SK-N-SH (cell line): ENCODE data around the gene EFHD2. TPM values are rescaled to one million over a fixed set of nuclear protein-coding genes. Genes with fewer than 3 reads are reported as not detected.
A peak's percentile ranks its signal among the peaks of the same experiment; 100 is the strongest.

ENCODE experiments used
- CTCF ChIA-PET: fragments of 300-600, 350-600 bp; formaldehyde crosslinking; extraction: SDS; loops from one replicate; lab custom pipeline; 2021; lab: Yijun Ruan, JAX
- POLR2A ChIA-PET: fragments of 350-600 bp; sonication (Branson Sonifier 250); formaldehyde crosslinking; extraction: SDS; loops from one replicate; lab custom pipeline; 2020; ENCODE audit warnings: antibody characterized with exemption, inconsistent platforms; lab: Yijun Ruan, JAX
- DNase-seq: peaks from one replicate; pipeline ENCODE4 v3.0.0; 2012
- H2AFZ ChIP-seq: fragments of 200-600 bp; sonication (generic); 2 replicates; pipeline ENCODE4 v1.8.1; 2016; ENCODE audit warnings: antibody characterized with exemption, mild to moderate bottlenecking, low read depth
- H3F3A ChIP-seq: fragments of 200-600 bp; sonication (generic); replicated peaks from 2 replicates; pipeline ENCODE3; 2016; ENCODE audit warnings: antibody characterized with exemption, mild to moderate bottlenecking; ENCODE audit not compliant: insufficient read depth
- H3K27ac ChIP-seq, 2 experiments: fragments of 200-500 bp in 1 of 2; fragments of 200-600 bp in 1 of 2; sonication (Bioruptor generic) in 1 of 2; sonication (generic), shearing (Covaris generic) in 1 of 2; 2 replicates each; pipeline versions ENCODE4 v1.5.1 to v1.6.1; 2014 to 2016; ENCODE audit warnings: low read depth in 2 of 2, inconsistent platforms in 1 of 2, low read length in 1 of 2, mild to moderate bottlenecking in 1 of 2, mixed read lengths in 1 of 2
- H3K27me3 ChIP-seq: fragments of 200-600 bp; sonication (generic), shearing (Covaris generic); 2 replicates; pipeline ENCODE4 v1.6.1; 2016; ENCODE audit warnings: mixed run types; ENCODE audit not compliant: insufficient read depth
- H3K36me3 ChIP-seq, 2 experiments: fragments of 200-500 bp in 1 of 2; fragments of 200-600 bp in 1 of 2; sonication (Bioruptor generic) in 1 of 2; sonication (generic) in 1 of 2; replicated peaks in 1 of 2; 2 replicates each; pipeline versions ENCODE3 to v1.5.1; 2014 to 2016; ENCODE audit warnings: low read length in 1 of 2, mild to moderate bottlenecking in 1 of 2; ENCODE audit not compliant: insufficient read depth in 2 of 2, control insufficient read depth in 1 of 2
- H3K4me1 ChIP-seq, 2 experiments: fragments of 200-500 bp in 1 of 2; fragments of 200-600 bp in 1 of 2; sonication (Bioruptor generic) in 1 of 2; sonication (generic), shearing (Covaris generic) in 1 of 2; 2 replicates each; pipeline versions ENCODE4 v1.5.1 to v1.6.1; 2014 to 2016; ENCODE audit warnings: low read depth in 1 of 2, low read length in 1 of 2, mixed run types in 1 of 2; ENCODE audit not compliant: insufficient read depth in 2 of 2, control insufficient read depth in 1 of 2
- H3K4me2 ChIP-seq: fragments of 200-600 bp; sonication (generic), shearing (Covaris generic); 2 replicates; pipeline ENCODE4 v1.6.1; 2017; ENCODE audit warnings: mixed run types
- H3K4me3 ChIP-seq, 2 experiments: fragments of 200-500 bp in 1 of 2; fragments of 200-600 bp in 1 of 2; sonication (Bioruptor generic) in 1 of 2; sonication (generic), shearing (Covaris generic) in 1 of 2; 2 replicates each; pipeline versions ENCODE4 v1.5.1 to v1.8.1; 2014 to 2016; ENCODE audit warnings: low read depth in 2 of 2, inconsistent platforms in 1 of 2, low read length in 1 of 2, mild to moderate bottlenecking in 1 of 2, mixed read lengths in 1 of 2, moderate library complexity in 1 of 2
- H3K79me2 ChIP-seq: fragments of 200-600 bp; sonication (generic); 2 replicates; pipeline ENCODE4 v1.8.1; 2017; ENCODE audit warnings: mild to moderate bottlenecking; ENCODE audit not compliant: insufficient read depth
- H3K9ac ChIP-seq: fragments of 200-600 bp; sonication (generic); 2 replicates; pipeline ENCODE4 v1.6.1; 2017; ENCODE audit warnings: mixed run types
- H3K9me2 ChIP-seq: fragments of 200-600 bp; sonication (generic); 2 replicates; pipeline ENCODE4 v1.6.1; 2017; ENCODE audit warnings: mixed run types
- H3K9me3 ChIP-seq: fragments of 200-600 bp; sonication (generic); 2 replicates; pipeline ENCODE4 v1.6.1; 2017; ENCODE audit warnings: mixed run types, mild to moderate bottlenecking, moderate library complexity
- H4K20me1 ChIP-seq: fragments of 200-600 bp; sonication (generic); 2 replicates; pipeline ENCODE4 v1.6.1; 2017; ENCODE audit warnings: mild to moderate bottlenecking, mixed run types; ENCODE audit not compliant: insufficient read depth
- CTCF ChIP-seq: fragments of 200-600 bp; sonication (generic); IDR thresholded peaks from 2 replicates; pipeline ENCODE4 v1.6.1; 2017; ENCODE audit warnings: antibody characterized with exemption, mild to moderate bottlenecking, moderate library complexity
- EP300 ChIP-seq, 2 experiments: IDR thresholded peaks; 2 replicates each; pipeline versions ENCODE4 v1.4.0 to v1.6.1; 2012; ENCODE audit warnings: borderline replicate concordance in 1 of 2, low read depth in 1 of 2, low read length in 1 of 2
- EZH2phosphoT487 ChIP-seq: fragments of 200-600 bp; sonication (generic); IDR thresholded peaks from 2 replicates; pipeline ENCODE4 v1.6.1; 2017; ENCODE audit warnings: low read depth, mixed run types, mild to moderate bottlenecking, antibody characterized with exemption, moderate library complexity, borderline replicate concordance
- FOXJ3 ChIP-seq: sonication (generic); formaldehyde crosslinking; IDR thresholded peaks from 2 replicates; pipeline ENCODE4 v1.5.1; 2020; ENCODE audit warnings: mild to moderate bottlenecking, missing genetic modification reagents
- JUND ChIP-seq: IDR thresholded peaks from 2 replicates; pipeline ENCODE4 v1.4.0; 2012
- MAX ChIP-seq: IDR thresholded peaks from 2 replicates; pipeline ENCODE4 v1.4.0; 2012; ENCODE audit warnings: low read depth
- RAD21 ChIP-seq: IDR thresholded peaks from 2 replicates; pipeline ENCODE4 v1.6.1; 2012; ENCODE audit warnings: mild to moderate bottlenecking, low read length
- REST ChIP-seq: IDR thresholded peaks from 2 replicates; pipeline ENCODE4 v1.6.1; 2012; ENCODE audit warnings: mild to moderate bottlenecking, low read depth, low read length, moderate library complexity
- RFX5 ChIP-seq: IDR thresholded peaks from 2 replicates; pipeline ENCODE4 v1.6.1; 2012; ENCODE audit warnings: mild to moderate bottlenecking, improper control_type of control experiment, low read length
- TCF12 ChIP-seq: IDR thresholded peaks from 2 replicates; pipeline ENCODE4 v1.4.0; 2012
- USF2 ChIP-seq: fragments of 150-350 bp; IDR thresholded peaks from 2 replicates; pipeline ENCODE4 v1.6.1; 2017; ENCODE audit warnings: antibody characterized with exemption, low read length, low read depth, borderline replicate concordance
- WGBS: methylation state at CpG from one replicate; pipeline ENCODE4 v1.1.6; 2017; ENCODE audit warnings: low lambda C conversion rate; 5-methylcytosine and 5-hydroxymethylcytosine counted together
- polyA plus RNA-seq, 3 experiments: library from polyadenylated mRNA; depleted of rRNA; stranded (reverse); fragments of >200 nt; gene quantifications; 2 replicates each; pipeline ENCODE4 v1.2.3, GENCODE V29; 2012
- TF ChIP-seq, protein P1 (sequence below): IDR thresholded peaks from 2 replicates; pipeline ENCODE4; 2012
- TF ChIP-seq, protein P2 (sequence below): IDR thresholded peaks from 2 replicates; pipeline ENCODE4 v1.4.0; 2012; ENCODE audit warnings: low read depth, borderline replicate concordance

EFHD2 gene
- polyA plus RNA-seq, 1 of the 3 experiments (the other 2 are of a cell fraction), result 59.8 TPM

DNA sequence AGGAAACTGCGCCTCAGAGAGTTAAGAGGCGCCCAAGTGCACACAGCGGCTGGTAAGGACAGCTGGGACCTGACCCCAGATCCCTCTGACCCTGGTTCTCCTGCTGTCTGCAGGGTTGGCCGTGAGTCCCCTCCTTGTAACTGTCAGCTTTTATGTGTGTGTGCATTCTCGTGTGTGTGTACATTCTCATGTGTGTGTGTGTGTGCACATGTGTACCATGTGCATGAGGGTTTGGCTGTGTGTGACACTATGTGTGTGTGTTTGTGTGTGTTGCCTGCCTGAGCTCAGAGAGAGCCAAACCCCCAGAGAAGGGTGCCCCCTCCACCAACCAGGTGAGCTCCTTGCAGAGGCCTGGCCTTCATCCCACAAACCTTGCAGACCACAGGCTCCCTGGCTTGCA lies 25.9 kb upstream of the EFHD2 start:
- DNase-seq, result no peak
- POLR2A ChIA-PET, result interaction anchor here (1.1 kb wide), 1 partner anchor 12 kb away, joined by 3 read pairs; no protein-coding TSS in a partner anchor
- Histone ChIP-seq H2AFZ (no peak overlapping the region), H3K4me3 (no peak overlapping the region), H3K9me3 (no peaks in the 10 kb centered on the region), H3K79me2 (no peaks in the 10 kb centered on the region), H4K20me1 (no peaks in the 10 kb centered on the region), H3K9me2 (no peaks in the 10 kb centered on the region), H3K27ac (no peak overlapping the region; a peak in 1 of 4 replicates), H3K9ac (no peak overlapping the region), H3K27me3 (no peaks in the 10 kb centered on the region), H3K4me1 (peaks cover 0 to 20% of the 10 kb centered on the region in 2 experiments; a peak in 1 of 4 replicates), H3K4me2 (no peak overlapping the region), H3K36me3 (no peaks in the 10 kb centered on the region), H3F3A (no peaks in the 10 kb centered on the region)
- WGBS, result 93% methylated on average over 5 of the region's 5 CpGs
- TF ChIP-seq, protein P1, sequence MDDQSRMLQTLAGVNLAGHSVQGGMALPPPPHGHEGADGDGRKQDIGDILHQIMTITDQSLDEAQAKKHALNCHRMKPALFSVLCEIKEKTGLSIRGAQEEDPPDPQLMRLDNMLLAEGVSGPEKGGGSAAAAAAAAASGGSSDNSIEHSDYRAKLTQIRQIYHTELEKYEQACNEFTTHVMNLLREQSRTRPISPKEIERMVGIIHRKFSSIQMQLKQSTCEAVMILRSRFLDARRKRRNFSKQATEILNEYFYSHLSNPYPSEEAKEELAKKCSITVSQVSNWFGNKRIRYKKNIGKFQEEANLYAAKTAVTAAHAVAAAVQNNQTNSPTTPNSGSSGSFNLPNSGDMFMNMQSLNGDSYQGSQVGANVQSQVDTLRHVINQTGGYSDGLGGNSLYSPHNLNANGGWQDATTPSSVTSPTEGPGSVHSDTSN, result no peak
- no peak for TF ChIP-seq USF2
- no peak for TF ChIP-seq JUND
- no peak for TF ChIP-seq EZH2phosphoT487
- TF ChIP-seq RAD21, result no peak
- no peak for TF ChIP-seq FOXJ3 (CRISPR knock-in tag)
- CTCF ChIA-PET, result interaction anchor here (1.1 to 1.3 kb wide), 2 partner anchors 25 to 48 kb away, joined by 3 to 5 read pairs; no protein-coding TSS in a partner anchor

DNA sequence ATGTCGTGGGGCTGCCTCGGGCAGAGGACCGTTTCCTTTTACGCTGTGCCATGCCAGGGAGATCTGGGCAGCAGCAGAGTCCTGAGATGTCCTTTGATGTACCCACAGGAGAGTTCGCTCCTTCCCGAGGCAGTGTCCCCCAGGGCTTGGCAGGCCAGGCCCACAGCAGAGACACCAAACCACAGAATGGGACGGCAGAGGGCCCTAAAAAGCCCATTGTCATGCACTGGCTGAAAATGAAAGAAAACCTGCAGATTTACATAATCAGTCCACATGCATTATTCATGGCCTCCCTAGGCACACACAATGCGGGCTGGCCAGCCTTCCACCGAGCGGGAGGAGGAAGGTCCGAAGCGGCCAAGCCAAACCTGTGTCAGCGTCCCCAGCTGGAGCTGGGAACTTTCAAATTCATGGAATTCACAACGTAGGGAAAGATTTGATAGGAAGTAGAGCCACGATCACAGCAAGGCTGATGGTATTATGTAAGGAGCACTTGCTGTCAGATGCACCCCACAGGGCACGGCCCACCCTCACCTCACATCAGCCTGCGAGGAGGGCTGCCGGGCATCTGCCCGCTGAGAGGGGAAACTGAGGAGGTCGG lies 25.3 kb upstream of the EFHD2 start:
- H3K27ac ChIP-seq, result peak overlapping the region in 1 of 2 experiments; percentile 39; a peak in 2 of 4 replicates
- H3K27me3 ChIP-seq, result no peaks in the 10 kb centered on the region
- H3K4me3 ChIP-seq, result no peak overlapping the region
- peaks cover 0 to 20% of the 10 kb centered on the region in 2 experiments; a peak in 1 of 4 replicates for H3K4me1 ChIP-seq
- H3K4me2 ChIP-seq, result no peak overlapping the region
- H3F3A ChIP-seq, result no peaks in the 10 kb centered on the region
- H3K79me2 ChIP-seq, result no peaks in the 10 kb centered on the region
- no peak overlapping the region for H2AFZ ChIP-seq
- H3K36me3 ChIP-seq, result no peaks in the 10 kb centered on the region
- H3K9me2 ChIP-seq, result no peaks in the 10 kb centered on the region
- DNase-seq, result peak; percentile 75
- H3K9ac ChIP-seq, result no peak overlapping the region
- H3K9me3 ChIP-seq, result no peaks in the 10 kb centered on the region
- 85% methylated on average over 15 of the region's 20 CpGs for WGBS
- CTCF ChIA-PET, result interaction anchor here (1.1 kb wide), 1 partner anchor 47 kb away, joined by 5 read pairs; no protein-coding TSS in a partner anchor
- POLR2A ChIA-PET, result interaction anchor here (1.1 kb wide), 1 partner anchor 11 kb away, joined by 3 read pairs; no protein-coding TSS in a partner anchor
- no peaks in the 10 kb centered on the region for H4K20me1 ChIP-seq
- TF ChIP-seq MAX (no peak), EP300 (IDR thresholded peaks at IDR 0.05; ENCODE audit: borderline replicate concordance in 1 of 2, low read depth in 1 of 2, low read length in 1 of 2) (no peak), FOXJ3 (CRISPR knock-in tag) (peak; percentile 16; the same call in 1 of the 2 replicates), CTCF (no peak), TCF12 (no peak), RAD21 (0 out of 2 replicates have a peak, but pooled peaks have one; percentile 0), REST (no peak), RFX5 (no peak)
- TF ChIP-seq, protein P2, sequence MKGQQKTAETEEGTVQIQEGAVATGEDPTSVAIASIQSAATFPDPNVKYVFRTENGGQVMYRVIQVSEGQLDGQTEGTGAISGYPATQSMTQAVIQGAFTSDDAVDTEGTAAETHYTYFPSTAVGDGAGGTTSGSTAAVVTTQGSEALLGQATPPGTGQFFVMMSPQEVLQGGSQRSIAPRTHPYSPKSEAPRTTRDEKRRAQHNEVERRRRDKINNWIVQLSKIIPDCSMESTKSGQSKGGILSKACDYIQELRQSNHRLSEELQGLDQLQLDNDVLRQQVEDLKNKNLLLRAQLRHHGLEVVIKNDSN, result no peak
- TF ChIP-seq, protein P1, result no peak
